ENCODE measurements around the gene PPFIA4. TPM values are rescaled to one million over a fixed set of nuclear protein-coding genes. Genes with fewer than 3 reads are reported as not detected.

PPFIA4 gene
- total RNA-seq, 1 donor from 2014 or later = 1.2 TPM

GRCh38 chr1:203113308-203113707 is 87.0 kb downstream of the PPFIA4 start:
- Mint-ChIP-seq H3K4me1 (ENCODE audit: low read depth) (no peaks in the 10 kb centered on the region), H3K9me3 (ENCODE audit: low read depth) (no peaks in the 10 kb centered on the region), H3K36me3 (ENCODE audit: insufficient read depth) (no peaks in the 10 kb centered on the region), H3K27me3 (peaks cover 46% of the 10 kb centered on the region), H3K27ac (no peak overlapping the region), H3K4me3 (ENCODE audit: low read depth) (no peak overlapping the region)
- no peak for DNase-seq (ENCODE audit: low spot score, unreplicated experiment)
- TF ChIP-seq CTCF (IDR thresholded peaks at IDR 0.05; ENCODE audit: unreplicated experiment) = no peak

DNA sequence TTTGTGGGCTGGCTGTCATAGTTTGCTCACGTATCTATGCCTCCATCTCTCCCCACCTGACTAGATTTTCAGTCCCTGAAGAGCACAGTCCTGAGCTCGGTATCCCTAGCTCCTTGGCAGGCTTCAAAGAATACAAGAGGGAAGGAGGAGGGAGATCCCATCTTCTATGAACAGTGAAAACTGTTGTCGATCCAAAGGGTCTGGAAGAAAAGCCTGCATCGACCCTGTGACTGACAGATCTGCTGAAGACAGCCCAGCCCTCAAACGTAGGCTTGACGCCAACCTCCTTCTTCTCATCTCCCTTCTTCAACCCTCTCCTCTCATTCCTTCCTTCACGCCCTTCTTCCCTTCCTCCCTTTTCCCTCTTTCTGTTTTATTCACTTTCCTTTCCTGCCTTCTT is 87.9 kb downstream of the PPFIA4 start:
- H3K9me3 Mint-ChIP-seq (ENCODE audit: low read depth) = no peaks in the 10 kb centered on the region
- no peaks in the 10 kb centered on the region for H3K36me3 Mint-ChIP-seq (ENCODE audit: insufficient read depth)
- TF ChIP-seq CTCF (IDR thresholded peaks at IDR 0.05; ENCODE audit: unreplicated experiment) = no peak
- H3K27ac Mint-ChIP-seq = no peak overlapping the region
- no peak overlapping the region for H3K4me3 Mint-ChIP-seq (ENCODE audit: low read depth)
- DNase-seq (ENCODE audit: low spot score, unreplicated experiment) = no peak
- peaks cover 48% of the 10 kb centered on the region for H3K27me3 Mint-ChIP-seq
- no peaks in the 10 kb centered on the region for H3K4me1 Mint-ChIP-seq (ENCODE audit: low read depth)

- no peak for DNase-seq (ENCODE audit: low spot score, unreplicated experiment)
- H3K36me3 Mint-ChIP-seq (ENCODE audit: insufficient read depth) = no peaks in the 10 kb centered on the region
- no peak overlapping the region for H3K4me3 Mint-ChIP-seq (ENCODE audit: low read depth)
- no peak for TF ChIP-seq CTCF (IDR thresholded peaks at IDR 0.05; ENCODE audit: unreplicated experiment)
- no peak overlapping the region for H3K27ac Mint-ChIP-seq
- no peaks in the 10 kb centered on the region for H3K4me1 Mint-ChIP-seq (ENCODE audit: low read depth)
- no peaks in the 10 kb centered on the region for H3K9me3 Mint-ChIP-seq (ENCODE audit: low read depth)
- peaks cover 49% of the 10 kb centered on the region for H3K27me3 Mint-ChIP-seq
Observed at GRCh38 chr1:203116091-203116820, 90.0 kb downstream of the PPFIA4 start.

DNA sequence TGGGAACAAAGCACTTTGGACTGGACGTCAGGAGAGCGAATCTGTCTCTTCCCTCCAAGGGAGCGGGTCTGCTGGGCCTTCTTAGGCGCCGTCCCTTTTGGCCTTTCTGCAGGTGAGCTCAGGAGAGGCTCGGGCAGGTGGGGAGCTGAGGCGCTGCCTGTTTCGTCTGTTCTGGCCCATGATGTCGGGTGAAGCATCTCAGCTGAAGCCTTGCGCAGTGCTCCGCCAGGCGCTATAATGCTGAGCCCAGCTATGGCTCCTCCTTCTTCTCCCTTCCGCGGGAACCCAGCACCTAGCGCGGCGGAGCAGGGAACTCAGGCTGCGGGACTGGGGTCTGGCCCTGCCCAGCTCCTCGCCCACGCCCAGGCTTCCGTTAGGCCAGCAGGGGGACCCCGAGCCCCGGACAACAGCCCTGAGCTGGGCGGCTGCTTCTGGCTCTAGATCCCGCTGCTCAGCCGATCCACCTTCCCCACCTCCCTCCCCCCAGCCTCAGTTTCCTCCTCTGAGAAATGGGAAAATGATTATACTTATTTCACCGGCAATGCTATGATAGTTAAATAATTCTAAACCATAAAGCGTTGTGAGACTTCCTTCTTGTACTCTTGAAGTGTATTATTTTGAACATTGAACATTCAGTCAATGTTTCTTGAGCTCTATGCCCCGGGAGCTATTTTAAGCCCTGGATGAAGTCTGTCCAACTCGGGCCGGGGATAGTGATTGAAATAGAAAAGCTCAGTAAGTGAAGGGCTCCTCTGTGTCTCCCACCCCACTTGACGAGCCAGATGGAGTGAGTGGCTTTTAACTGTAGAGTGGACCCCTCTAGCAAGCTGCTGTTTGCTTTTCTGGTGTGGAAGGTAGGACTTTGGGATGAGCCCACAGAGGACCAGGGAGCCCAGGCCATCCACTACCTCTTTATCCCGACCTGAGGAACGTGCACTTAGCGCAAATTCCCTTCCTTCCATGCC is 91.6 kb downstream of the PPFIA4 start:
- TF ChIP-seq CTCF (IDR thresholded peaks at IDR 0.05; ENCODE audit: unreplicated experiment) = peak; percentile 88
- H3K27me3 Mint-ChIP-seq = peaks cover 62% of the 10 kb centered on the region
- H3K27ac Mint-ChIP-seq = peak overlapping the region; percentile 38
- no peaks in the 10 kb centered on the region for H3K36me3 Mint-ChIP-seq (ENCODE audit: insufficient read depth)
- no peak overlapping the region for H3K4me3 Mint-ChIP-seq (ENCODE audit: low read depth)
- H3K9me3 Mint-ChIP-seq (ENCODE audit: low read depth) = no peaks in the 10 kb centered on the region
- no peaks in the 10 kb centered on the region for H3K4me1 Mint-ChIP-seq (ENCODE audit: low read depth)
- DNase-seq (ENCODE audit: low spot score, unreplicated experiment) = peak; percentile 82

GRCh38 chr1:203120325-203121153 is 94.2 kb downstream of the PPFIA4 start:
- no peak for DNase-seq (ENCODE audit: low spot score, unreplicated experiment)
- H3K4me3 Mint-ChIP-seq (ENCODE audit: low read depth) = no peak overlapping the region
- H3K4me1 Mint-ChIP-seq (ENCODE audit: low read depth) = peaks cover 4% of the 10 kb centered on the region
- no peaks in the 10 kb centered on the region for H3K9me3 Mint-ChIP-seq (ENCODE audit: low read depth)
- peaks cover 85% of the 10 kb centered on the region for H3K27me3 Mint-ChIP-seq
- H3K27ac Mint-ChIP-seq = no peak overlapping the region
- no peak for TF ChIP-seq CTCF (IDR thresholded peaks at IDR 0.05; ENCODE audit: unreplicated experiment)
- H3K36me3 Mint-ChIP-seq (ENCODE audit: insufficient read depth) = no peaks in the 10 kb centered on the region
